ENCODE data around the gene TRIM14.

Gene TRIM14

GRCh38 chr9:98159790-98160189 is 40.8 kb upstream of the TRIM14 start:
- Histone ChIP-seq H2BK5ac (ENCODE audit: low read length) (no peak overlapping the region), H3K36me3 (ENCODE audit: control insufficient read depth, insufficient read depth, low read length) (peaks cover 2% of the 10 kb centered on the region), H3K79me1 (ENCODE audit: low read length) (peaks cover 25% of the 10 kb centered on the region), H2BK15ac (replicated peaks; ENCODE audit: low read depth) (no peak overlapping the region), H3K79me2 (ENCODE audit: control insufficient read depth, insufficient read depth, low read length) (peaks cover 12% of the 10 kb centered on the region), H3K4ac (ENCODE audit: low read depth, low read length) (no peak overlapping the region), H4K8ac (ENCODE audit: low read depth, low read length) (no peak overlapping the region), H3K4me2 (ENCODE audit: low read length) (no peak overlapping the region), H4K5ac (ENCODE audit: low read length) (no peak overlapping the region), H2BK120ac (ENCODE audit: low read depth, low read length) (no peak overlapping the region), H3K27ac (ENCODE audit: low read depth, low read length) (no peak overlapping the region), H3K9ac (ENCODE audit: low read length) (no peak overlapping the region), H3K56ac (ENCODE audit: low read length) (no peak overlapping the region), H2AK5ac (ENCODE audit: low read length) (no peak overlapping the region), H3K27me3 (ENCODE audit: insufficient read depth, low read length, poor library complexity) (no peaks in the 10 kb centered on the region), H3K4me3 (ENCODE audit: low read length) (no peak overlapping the region), H3K18ac (ENCODE audit: low read length) (no peak overlapping the region), H3K4me1 (ENCODE audit: control insufficient read depth, low read depth, low read length) (no peaks in the 10 kb centered on the region), H3K23ac (ENCODE audit: low read length) (no peak overlapping the region)
- DNase-seq: no peak
- WGBS (ENCODE audit: extremely low coverage, insufficient coverage, low lambda C conversion rate): no CpG with 5 or more reads among the region's 6 CpGs

DNA sequence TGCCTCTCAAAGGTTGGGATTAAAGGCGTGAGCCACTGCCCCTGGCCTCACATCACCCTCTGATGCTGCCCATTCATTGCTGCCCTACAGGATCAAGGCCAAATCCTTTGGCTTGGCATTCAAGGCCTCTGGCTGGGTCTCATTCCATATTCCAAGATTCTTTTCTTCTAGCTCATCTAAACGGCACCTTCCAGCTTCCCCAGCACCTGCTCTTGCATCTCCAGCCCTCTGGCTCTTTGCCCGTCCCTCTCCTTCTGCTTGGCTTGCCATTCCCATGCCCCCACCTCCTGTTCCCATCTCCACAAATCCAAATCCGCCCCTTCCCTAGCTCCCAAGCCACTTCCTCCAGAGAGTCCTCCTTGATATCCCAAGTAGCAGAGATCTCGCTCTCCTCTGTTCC is 40.3 kb upstream of the TRIM14 start:
- H3K56ac ChIP-seq (ENCODE audit: low read length): no peak overlapping the region

DNA sequence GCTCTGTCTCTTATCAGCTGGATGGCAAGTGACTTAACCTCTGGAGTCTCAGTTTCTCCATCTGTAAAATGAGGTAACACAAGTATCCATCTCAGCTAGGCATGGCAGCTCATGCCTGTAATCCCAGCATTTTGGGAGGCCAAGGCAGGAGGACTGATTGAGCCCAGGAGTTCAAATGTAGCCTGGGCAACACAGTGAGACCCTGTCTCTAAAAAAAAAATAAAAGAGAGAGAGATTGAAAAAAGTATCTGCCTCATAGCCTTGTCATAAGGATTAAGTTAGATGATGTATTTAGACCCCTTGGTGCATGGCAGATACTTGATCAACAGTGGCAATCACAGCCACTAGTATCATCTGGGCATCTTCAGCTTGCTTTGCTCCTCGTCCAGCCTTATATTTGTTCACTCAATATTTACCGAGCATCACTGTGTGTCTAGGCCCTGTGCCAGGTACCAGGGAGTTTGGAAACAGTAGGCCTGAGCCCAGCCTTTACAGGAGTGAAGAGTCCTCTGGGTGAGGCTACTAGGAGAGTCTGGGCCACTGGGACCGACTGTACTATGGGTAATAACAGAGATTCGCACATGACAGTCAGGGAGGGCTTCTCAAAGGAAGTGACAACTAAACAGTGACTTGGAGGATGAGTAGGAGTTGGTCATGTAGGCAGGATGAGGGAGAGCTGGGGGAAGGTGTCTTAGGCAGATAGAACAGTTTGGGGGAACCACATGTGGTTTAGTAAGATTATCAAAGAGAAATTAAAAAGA is 39.2 kb upstream of the TRIM14 start:
- H3K4me2 ChIP-seq (ENCODE audit: low read length): no peak overlapping the region

More for the DNA sequence above, 40.3 kb upstream of the TRIM14 start:
- H4K8ac ChIP-seq (ENCODE audit: low read depth, low read length): no peak overlapping the region
- no peak overlapping the region for H3K4me2 ChIP-seq (ENCODE audit: low read length)
- no peak overlapping the region for H2AK5ac ChIP-seq (ENCODE audit: low read length)
- no peak overlapping the region for H2BK15ac ChIP-seq (replicated peaks; ENCODE audit: low read depth)
- no peak overlapping the region for H2BK5ac ChIP-seq (ENCODE audit: low read length)
- no peak overlapping the region for H3K27ac ChIP-seq (ENCODE audit: low read depth, low read length)
- H3K9ac ChIP-seq (ENCODE audit: low read length): no peak overlapping the region
- H3K4me1 ChIP-seq (ENCODE audit: control insufficient read depth, low read depth, low read length): no peaks in the 10 kb centered on the region
- DNase-seq: no peak
- H4K5ac ChIP-seq (ENCODE audit: low read length): no peak overlapping the region
- H2BK120ac ChIP-seq (ENCODE audit: low read depth, low read length): no peak overlapping the region
- H3K4ac ChIP-seq (ENCODE audit: low read depth, low read length): no peak overlapping the region
- H3K4me3 ChIP-seq (ENCODE audit: low read length): no peak overlapping the region
- peaks cover 10% of the 10 kb centered on the region for H3K79me2 ChIP-seq (ENCODE audit: control insufficient read depth, insufficient read depth, low read length)
- WGBS (ENCODE audit: extremely low coverage, insufficient coverage, low lambda C conversion rate): no CpG with 5 or more reads among the region's 5 CpGs
- H3K36me3 ChIP-seq (ENCODE audit: control insufficient read depth, insufficient read depth, low read length): peaks cover 3% of the 10 kb centered on the region
- no peak overlapping the region for H3K23ac ChIP-seq (ENCODE audit: low read length)
- H3K18ac ChIP-seq (ENCODE audit: low read length): no peak overlapping the region
- H3K27me3 ChIP-seq (ENCODE audit: insufficient read depth, low read length, poor library complexity): no peaks in the 10 kb centered on the region
- peaks cover 21% of the 10 kb centered on the region for H3K79me1 ChIP-seq (ENCODE audit: low read length)

DNA sequence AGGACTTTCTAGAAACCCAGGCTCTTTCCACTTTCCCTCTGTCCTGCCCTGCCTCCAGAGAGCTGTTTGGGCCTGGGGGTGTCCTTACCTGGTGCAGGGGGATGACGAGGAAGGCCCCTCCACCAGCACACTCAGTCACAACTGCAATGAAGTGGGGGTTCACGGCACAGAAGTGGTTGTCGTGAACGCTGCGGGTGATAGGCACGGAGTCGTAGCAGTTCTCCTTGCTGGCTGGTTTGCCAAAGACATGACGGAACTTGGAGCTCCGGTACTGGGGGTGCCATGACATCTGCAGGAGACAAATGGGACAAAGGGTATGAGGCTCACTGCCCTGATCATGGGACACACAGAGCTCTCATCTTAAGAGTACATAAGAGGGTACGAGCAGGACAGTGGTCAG is 38.4 kb upstream of the TRIM14 start:
- Histone ChIP-seq H3K27ac (ENCODE audit: low read depth, low read length) (no peak overlapping the region), H2BK120ac (ENCODE audit: low read depth, low read length) (no peak overlapping the region), H3K79me2 (ENCODE audit: control insufficient read depth, insufficient read depth, low read length) (peaks cover 7% of the 10 kb centered on the region), H3K79me1 (ENCODE audit: low read length) (peaks cover 18% of the 10 kb centered on the region), H4K8ac (ENCODE audit: low read depth, low read length) (no peak overlapping the region), H2BK15ac (replicated peaks; ENCODE audit: low read depth) (no peak overlapping the region), H3K27me3 (ENCODE audit: insufficient read depth, low read length, poor library complexity) (no peaks in the 10 kb centered on the region), H3K4ac (ENCODE audit: low read depth, low read length) (no peak overlapping the region), H3K4me3 (ENCODE audit: low read length) (no peak overlapping the region), H3K36me3 (ENCODE audit: control insufficient read depth, insufficient read depth, low read length) (peaks cover 3% of the 10 kb centered on the region), H3K4me1 (ENCODE audit: control insufficient read depth, low read depth, low read length) (no peaks in the 10 kb centered on the region), H4K5ac (ENCODE audit: low read length) (no peak overlapping the region), H3K56ac (ENCODE audit: low read length) (no peak overlapping the region), H2AK5ac (ENCODE audit: low read length) (no peak overlapping the region), H3K9ac (ENCODE audit: low read length) (no peak overlapping the region), H3K4me2 (ENCODE audit: low read length) (no peak overlapping the region), H3K18ac (ENCODE audit: low read length) (no peak overlapping the region), H2BK5ac (ENCODE audit: low read length) (no peak overlapping the region), H3K23ac (ENCODE audit: low read length) (no peak overlapping the region)
- no CpG with 5 or more reads among the region's 10 CpGs for WGBS (ENCODE audit: extremely low coverage, insufficient coverage, low lambda C conversion rate)
- DNase-seq: no peak

More for the DNA sequence above, 39.2 kb upstream of the TRIM14 start:
- H3K27me3 ChIP-seq (ENCODE audit: insufficient read depth, low read length, poor library complexity): no peaks in the 10 kb centered on the region
- H2BK15ac ChIP-seq (replicated peaks; ENCODE audit: low read depth): no peak overlapping the region
- H3K4ac ChIP-seq (ENCODE audit: low read depth, low read length): no peak overlapping the region
- no peak overlapping the region for H3K4me3 ChIP-seq (ENCODE audit: low read length)
- no CpG with 5 or more reads among the region's 4 CpGs for WGBS (ENCODE audit: extremely low coverage, insufficient coverage, low lambda C conversion rate)
- H3K9ac ChIP-seq (ENCODE audit: low read length): no peak overlapping the region
- H3K79me1 ChIP-seq (ENCODE audit: low read length): peaks cover 20% of the 10 kb centered on the region
- H3K27ac ChIP-seq (ENCODE audit: low read depth, low read length): no peak overlapping the region
- H2AK5ac ChIP-seq (ENCODE audit: low read length): no peak overlapping the region
- no peak overlapping the region for H3K18ac ChIP-seq (ENCODE audit: low read length)
- DNase-seq: no peak
- H3K36me3 ChIP-seq (ENCODE audit: control insufficient read depth, insufficient read depth, low read length): peaks cover 3% of the 10 kb centered on the region
- no peak overlapping the region for H4K8ac ChIP-seq (ENCODE audit: low read depth, low read length)
- H4K5ac ChIP-seq (ENCODE audit: low read length): no peak overlapping the region
- no peak overlapping the region for H2BK5ac ChIP-seq (ENCODE audit: low read length)
- H3K56ac ChIP-seq (ENCODE audit: low read length): no peak overlapping the region
- no peaks in the 10 kb centered on the region for H3K4me1 ChIP-seq (ENCODE audit: control insufficient read depth, low read depth, low read length)
- no peak overlapping the region for H2BK120ac ChIP-seq (ENCODE audit: low read depth, low read length)
- H3K23ac ChIP-seq (ENCODE audit: low read length): no peak overlapping the region
- peaks cover 7% of the 10 kb centered on the region for H3K79me2 ChIP-seq (ENCODE audit: control insufficient read depth, insufficient read depth, low read length)

- WGBS (ENCODE audit: extremely low coverage, insufficient coverage, low lambda C conversion rate): no CpG with 5 or more reads among the region's 2 CpGs
- Histone ChIP-seq H2BK15ac (replicated peaks; ENCODE audit: low read depth) (no peak overlapping the region), H3K4me1 (ENCODE audit: control insufficient read depth, low read depth, low read length) (no peaks in the 10 kb centered on the region), H3K36me3 (ENCODE audit: control insufficient read depth, insufficient read depth, low read length) (peaks cover 3% of the 10 kb centered on the region), H3K18ac (ENCODE audit: low read length) (no peak overlapping the region), H3K4me3 (ENCODE audit: low read length) (no peak overlapping the region), H4K5ac (ENCODE audit: low read length) (no peak overlapping the region), H3K79me2 (ENCODE audit: control insufficient read depth, insufficient read depth, low read length) (no peaks in the 10 kb centered on the region), H2BK120ac (ENCODE audit: low read depth, low read length) (no peak overlapping the region), H3K23ac (ENCODE audit: low read length) (no peak overlapping the region), H3K27ac (ENCODE audit: low read depth, low read length) (no peak overlapping the region), H3K79me1 (ENCODE audit: low read length) (peaks cover 6% of the 10 kb centered on the region), H3K27me3 (ENCODE audit: insufficient read depth, low read length, poor library complexity) (no peaks in the 10 kb centered on the region), H4K8ac (ENCODE audit: low read depth, low read length) (no peak overlapping the region), H3K4me2 (ENCODE audit: low read length) (no peak overlapping the region), H2BK5ac (ENCODE audit: low read length) (no peak overlapping the region), H3K4ac (ENCODE audit: low read depth, low read length) (no peak overlapping the region), H3K9ac (ENCODE audit: low read length) (no peak overlapping the region), H2AK5ac (ENCODE audit: low read length) (no peak overlapping the region), H3K56ac (ENCODE audit: low read length) (no peak overlapping the region)
- no peak for DNase-seq
Observed at GRCh38 chr9:98154678-98155077, 35.7 kb upstream of the TRIM14 start.

DNA sequence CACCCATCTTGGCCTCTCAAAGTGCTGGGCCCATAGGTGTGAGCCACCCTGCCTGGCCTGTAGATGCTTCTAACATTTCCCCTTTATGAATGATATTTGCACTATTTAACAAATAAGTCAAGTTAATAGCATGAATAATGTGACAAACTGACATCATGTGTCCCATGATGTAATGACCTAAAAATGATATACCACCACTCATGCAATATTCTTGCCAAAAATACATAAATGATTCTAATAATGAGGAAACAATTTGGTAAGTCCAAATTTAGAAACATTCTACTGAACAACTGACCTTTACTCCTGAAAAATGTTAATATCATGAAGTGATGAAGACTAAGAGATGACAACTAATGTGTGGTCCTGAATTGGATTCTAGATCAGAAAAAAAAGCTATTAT is 33.5 kb upstream of the TRIM14 start:
- no peak overlapping the region for H2BK15ac ChIP-seq (replicated peaks; ENCODE audit: low read depth)
- no peak overlapping the region for H3K56ac ChIP-seq (ENCODE audit: low read length)
- no peak overlapping the region for H4K5ac ChIP-seq (ENCODE audit: low read length)
- H3K79me2 ChIP-seq (ENCODE audit: control insufficient read depth, insufficient read depth, low read length): no peaks in the 10 kb centered on the region
- H2BK120ac ChIP-seq (ENCODE audit: low read depth, low read length): no peak overlapping the region
- H3K18ac ChIP-seq (ENCODE audit: low read length): no peak overlapping the region
- no peak overlapping the region for H2AK5ac ChIP-seq (ENCODE audit: low read length)
- H4K8ac ChIP-seq (ENCODE audit: low read depth, low read length): no peak overlapping the region
- H3K79me1 ChIP-seq (ENCODE audit: low read length): no peaks in the 10 kb centered on the region
- no peak overlapping the region for H3K4me2 ChIP-seq (ENCODE audit: low read length)
- H3K9ac ChIP-seq (ENCODE audit: low read length): no peak overlapping the region
- H3K4ac ChIP-seq (ENCODE audit: low read depth, low read length): no peak overlapping the region
- no peaks in the 10 kb centered on the region for H3K27me3 ChIP-seq (ENCODE audit: insufficient read depth, low read length, poor library complexity)
- no peak overlapping the region for H3K27ac ChIP-seq (ENCODE audit: low read depth, low read length)
- no peak overlapping the region for H2BK5ac ChIP-seq (ENCODE audit: low read length)
- H3K4me1 ChIP-seq (ENCODE audit: control insufficient read depth, low read depth, low read length): no peaks in the 10 kb centered on the region
- no peak overlapping the region for H3K4me3 ChIP-seq (ENCODE audit: low read length)
- H3K23ac ChIP-seq (ENCODE audit: low read length): no peak overlapping the region
- DNase-seq: no peak
- peaks cover 3% of the 10 kb centered on the region for H3K36me3 ChIP-seq (ENCODE audit: control insufficient read depth, insufficient read depth, low read length)

Data from mesendoderm (in vitro differentiated cells).